ENCODE measurements around the gene BTBD9.
"Not testable (repeated sequence)": the region's sequence is repeated elsewhere in the genome, so short reads cannot be mapped to it uniquely, and the experiment has no call there.

BTBD9 gene

DNA sequence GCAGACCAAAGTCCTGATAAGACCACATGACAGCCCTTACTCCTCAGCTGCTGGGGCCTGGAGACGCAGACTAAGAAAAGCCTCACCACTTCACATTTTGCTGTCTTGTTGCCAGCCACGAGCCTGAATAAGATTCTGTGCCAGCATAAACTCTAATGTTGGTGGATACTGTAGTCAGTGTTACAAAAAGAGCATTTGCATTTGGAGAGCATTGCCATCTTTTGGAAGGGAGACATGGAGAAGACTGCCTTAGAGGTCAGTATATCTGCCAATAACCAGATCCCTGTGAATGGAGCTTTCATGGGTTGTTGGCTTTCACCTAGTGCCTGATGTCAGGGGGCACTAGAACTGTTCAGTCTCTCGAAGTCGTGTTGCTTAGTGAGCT lies 505.0 kb downstream of the BTBD9 start:
- no peak for DNase-seq

DNA sequence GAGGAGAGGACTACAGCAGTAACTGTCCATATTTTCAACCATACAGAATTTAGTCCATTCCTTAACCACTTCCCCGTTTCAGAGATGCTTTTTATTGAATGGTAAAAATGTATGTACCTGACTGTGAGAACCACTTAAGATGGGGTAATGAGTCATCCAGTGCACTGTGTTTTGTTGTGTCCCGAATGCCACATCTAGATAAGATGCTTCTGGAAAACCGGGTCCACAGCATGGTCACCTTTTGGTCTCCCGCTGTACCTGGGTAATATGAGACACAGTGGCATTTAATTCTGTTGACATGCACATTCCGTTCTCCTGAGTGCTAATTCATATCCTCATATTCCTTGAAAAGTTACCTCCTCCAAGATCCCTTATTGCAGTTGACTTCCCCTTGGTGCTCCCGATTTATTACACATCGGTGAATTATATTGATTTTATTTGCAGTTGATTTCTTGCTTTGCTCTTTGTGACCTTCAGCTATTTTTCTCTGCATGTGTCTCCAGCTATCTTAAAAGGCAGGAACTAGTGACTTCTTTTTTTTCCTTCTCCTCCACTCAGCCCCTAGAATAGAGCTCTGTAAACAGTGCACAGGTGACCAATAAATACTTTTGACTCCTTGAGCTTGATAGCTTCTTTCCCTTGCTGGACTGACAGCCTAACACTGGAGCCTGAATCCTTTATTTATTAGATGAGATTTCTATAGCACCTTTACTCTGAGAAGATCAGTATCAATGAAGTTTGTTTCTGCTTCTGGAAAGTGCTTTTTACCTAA lies 505.6 kb downstream of the BTBD9 start:
- DNase-seq = no peak

- DNase-seq = no peak
Observed at GRCh38 chr6:38131527-38131965, 508.2 kb downstream of the BTBD9 start.

DNA sequence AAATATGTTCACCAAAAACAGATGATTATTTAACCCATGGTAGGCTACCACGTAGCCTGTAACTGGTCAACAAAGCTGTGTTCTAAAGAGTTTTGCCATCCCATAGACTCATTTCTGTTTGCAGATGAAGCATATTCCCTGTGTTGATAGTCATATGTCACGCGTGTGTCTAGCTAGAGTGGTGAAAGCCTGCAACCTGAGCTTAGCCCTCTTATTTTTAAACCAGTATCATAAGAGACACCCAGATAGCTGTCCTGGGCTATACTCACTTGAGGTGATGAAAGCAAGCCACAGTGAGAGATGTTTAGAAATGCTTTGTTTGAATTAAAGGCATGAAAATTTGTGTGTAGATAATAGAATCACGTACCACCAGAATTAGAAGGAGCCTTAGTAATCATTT lies 512.4 kb downstream of the BTBD9 start:
- DNase-seq = no peak

DNA sequence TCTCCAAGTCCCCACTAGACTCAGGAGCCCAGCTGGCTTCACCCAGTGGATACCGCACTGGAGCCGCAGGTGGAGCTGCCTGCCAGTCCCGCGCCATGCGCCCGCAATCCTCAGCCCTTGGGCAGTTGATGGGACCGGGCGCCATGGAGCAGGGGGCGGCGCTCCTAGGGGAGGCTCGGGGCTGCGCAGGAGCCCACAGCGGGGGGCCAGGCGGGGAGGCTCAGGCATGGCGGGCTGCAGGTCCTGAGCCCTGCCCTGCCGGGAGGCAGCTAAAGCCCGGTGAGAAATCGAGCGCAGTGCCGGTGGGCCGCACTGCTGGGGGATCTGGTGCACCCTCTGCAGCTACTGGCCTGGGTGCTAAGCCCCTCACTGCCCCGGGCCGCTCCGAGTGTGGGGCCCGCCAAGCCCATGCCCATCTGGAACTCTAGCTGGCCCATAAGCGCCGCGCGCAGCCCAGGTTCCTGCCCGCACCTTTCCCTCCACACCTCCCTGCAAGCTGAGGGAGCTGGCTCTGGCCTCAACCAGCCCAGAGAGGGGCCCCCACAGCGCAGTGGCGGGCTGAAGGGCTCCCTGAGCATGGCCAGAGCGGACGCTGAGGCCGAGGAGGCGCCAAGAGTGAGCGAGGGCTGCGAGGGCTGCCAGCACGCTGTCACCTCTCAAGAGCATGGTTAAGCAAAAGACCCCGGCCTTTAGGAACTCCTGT lies 515.4 kb downstream of the BTBD9 start:
- not testable (repeated sequence) for DNase-seq

DNA sequence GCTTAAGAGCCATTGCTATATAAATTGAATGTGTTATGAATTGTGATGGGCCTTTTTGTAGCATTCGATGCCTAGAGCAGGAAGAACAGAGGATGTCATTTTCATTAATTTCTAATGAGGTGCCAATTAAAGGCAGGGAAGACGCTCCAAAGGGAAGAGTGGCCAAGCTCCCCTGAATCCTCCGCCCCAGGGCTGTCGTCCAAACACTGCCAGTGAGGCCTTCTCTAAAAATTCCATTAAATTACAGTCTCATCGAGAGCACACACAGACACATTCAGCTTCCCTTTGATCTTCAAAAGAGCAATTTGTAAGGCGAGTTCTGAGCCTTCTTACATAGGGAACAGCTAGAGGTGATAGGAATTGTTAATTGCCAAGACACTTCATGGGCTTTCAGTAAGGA lies 520.2 kb downstream of the BTBD9 start:
- no peak for DNase-seq

- DNase-seq = no peak
Observed at GRCh38 chr6:38118791-38119365, 520.9 kb downstream of the BTBD9 start.
